Muscle of leg (tissue), 11 donors: ENCODE measurements around the gene STXBP5. TPM values are rescaled to one million over a fixed set of nuclear protein-coding genes. Genes with fewer than 3 reads are reported as not detected.

ENCODE experiments used
- DNase-seq: peaks from one replicate; pipeline ENCODE4 v3.0.0; 2013
- H3K27ac ChIP-seq: one replicate; pipeline ENCODE4 v1.5.1; 2013; ENCODE audit warnings: mild to moderate bottlenecking, low read length, control low read depth
- H3K27me3 ChIP-seq: one replicate; pipeline ENCODE4 v1.6.1; 2013; ENCODE audit warnings: low read length; ENCODE audit not compliant: control insufficient read depth, insufficient read depth
- H3K36me3 ChIP-seq: one replicate; pipeline ENCODE4 v1.6.1; 2013; ENCODE audit warnings: low read length; ENCODE audit not compliant: control insufficient read depth, insufficient read depth
- H3K4me1 ChIP-seq: one replicate; pipeline ENCODE4 v1.6.1; 2013; ENCODE audit warnings: low read length; ENCODE audit not compliant: control insufficient read depth, insufficient read depth
- H3K4me3 ChIP-seq: one replicate; pipeline ENCODE4 v1.5.1; 2013; ENCODE audit warnings: low read length, control low read depth
- H3K9me3 ChIP-seq: replicated peaks from 2 replicates; pipeline ENCODE4 v1.6.1; 2013; ENCODE audit warnings: low read depth, low read length; ENCODE audit not compliant: control insufficient read depth
- WGBS: methylation state at CpG from one replicate; pipeline ENCODE4 v1.1.5; 2013; ENCODE audit warnings: missing lambda C conversion rate; ENCODE audit not compliant: insufficient coverage; 5-methylcytosine and 5-hydroxymethylcytosine counted together
- polyA plus RNA-seq, 8 donors: library from polyadenylated mRNA; unstranded; fragments of 120-200 nt; gene quantifications; one replicate each; pipeline versions ENCODE4 v1.2.1 to v1.2.3, GENCODE V29; 2013; ENCODE audit warnings: inconsistent platforms in 1 of 8, low replicate concordance in 1 of 8; ENCODE audit not compliant: insufficient read length in 8 of 8, insufficient read depth in 1 of 8
- total RNA-seq: library from RNA; stranded (reverse); fragments of 120-200 nt; gene quantifications from one replicate; pipeline ENCODE4 v1.2.4, GENCODE V29; 2013

STXBP5 gene
- total and polyA plus RNA-seq, 9 donors, result 9.8 to 15.7 (median 11.5) TPM

DNA sequence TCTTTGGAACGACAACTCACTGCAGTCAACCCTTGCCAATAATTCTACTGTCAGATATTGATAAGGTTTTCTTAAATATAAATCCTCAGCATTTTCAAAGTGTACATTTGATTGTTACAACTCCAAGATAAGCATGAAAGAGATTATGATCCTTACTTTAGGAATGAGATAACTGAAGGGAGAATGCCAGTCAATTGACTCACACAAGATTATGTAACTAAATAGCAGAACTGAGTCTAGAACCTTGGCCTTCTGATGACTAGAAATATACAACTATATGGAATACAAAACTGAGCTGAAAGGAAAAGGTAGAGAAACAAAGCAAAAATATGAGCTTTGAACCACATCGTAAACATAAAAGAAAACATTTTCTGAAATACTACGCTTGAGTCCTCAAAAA is 26.9 kb upstream of the STXBP5 start:
- no peaks in the 10 kb centered on the region for H3K36me3 ChIP-seq
- no peaks in the 10 kb centered on the region for H3K4me1 ChIP-seq
- no CpG with 5 or more reads among the region's 3 CpGs for WGBS
- no peak overlapping the region for H3K4me3 ChIP-seq
- H3K27ac ChIP-seq, result no peak overlapping the region
- no peaks in the 10 kb centered on the region for H3K27me3 ChIP-seq
- no peak for DNase-seq
- no peaks in the 10 kb centered on the region for H3K9me3 ChIP-seq

- Histone ChIP-seq H3K4me1 (no peaks in the 10 kb centered on the region), H3K27ac (no peak overlapping the region), H3K9me3 (no peaks in the 10 kb centered on the region), H3K36me3 (no peaks in the 10 kb centered on the region), H3K4me3 (no peak overlapping the region), H3K27me3 (no peaks in the 10 kb centered on the region)
- DNase-seq, result no peak
Measured at GRCh38 chr6:147178355-147178754, 25.9 kb upstream of the STXBP5 start.

DNA sequence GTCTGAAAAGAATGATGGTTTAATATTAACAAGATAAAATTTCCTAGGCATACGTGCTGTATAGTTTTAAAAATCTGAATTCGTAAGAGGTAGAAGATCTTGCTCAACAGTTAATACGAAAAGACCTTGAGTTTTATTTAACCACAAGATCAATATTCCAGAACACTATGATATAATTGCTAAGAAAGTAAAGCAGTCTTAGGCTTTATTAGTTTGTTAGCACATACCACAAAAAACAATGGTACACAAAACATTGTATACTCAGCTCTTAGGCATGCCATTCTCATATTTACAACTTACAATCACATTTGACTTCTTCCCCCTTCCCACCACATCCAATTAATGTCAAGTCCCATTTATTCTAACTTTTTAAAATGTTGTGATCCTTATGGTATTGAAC is 24.4 kb upstream of the STXBP5 start:
- H3K4me1 ChIP-seq, result no peaks in the 10 kb centered on the region
- H3K27ac ChIP-seq, result no peak overlapping the region
- no peak overlapping the region for H3K4me3 ChIP-seq
- no peak for DNase-seq
- no CpG with 5 or more reads among the region's 3 CpGs for WGBS
- H3K27me3 ChIP-seq, result no peaks in the 10 kb centered on the region
- H3K9me3 ChIP-seq, result no peaks in the 10 kb centered on the region
- H3K36me3 ChIP-seq, result no peaks in the 10 kb centered on the region

DNA sequence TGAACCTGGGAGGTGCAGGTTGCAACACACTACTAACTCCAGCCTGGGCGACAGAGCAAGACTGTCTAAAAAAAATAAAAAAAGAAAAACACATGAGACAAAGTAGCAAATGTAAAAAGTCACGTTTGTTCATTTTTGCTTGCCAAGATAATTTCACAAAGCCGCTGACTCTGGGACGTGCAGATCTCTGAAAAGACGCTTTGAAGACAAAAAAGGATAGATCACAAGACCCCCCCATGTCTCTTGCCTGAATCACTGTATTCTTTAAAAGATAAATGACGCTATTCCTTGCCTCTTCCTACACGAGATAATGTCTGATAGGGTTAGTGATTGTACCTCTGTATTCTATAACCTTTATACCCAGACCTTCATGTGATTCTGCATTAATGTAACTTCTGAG is 23.3 kb upstream of the STXBP5 start:
- 87% methylated on average over 4 of the region's 7 CpGs for WGBS

DNA sequence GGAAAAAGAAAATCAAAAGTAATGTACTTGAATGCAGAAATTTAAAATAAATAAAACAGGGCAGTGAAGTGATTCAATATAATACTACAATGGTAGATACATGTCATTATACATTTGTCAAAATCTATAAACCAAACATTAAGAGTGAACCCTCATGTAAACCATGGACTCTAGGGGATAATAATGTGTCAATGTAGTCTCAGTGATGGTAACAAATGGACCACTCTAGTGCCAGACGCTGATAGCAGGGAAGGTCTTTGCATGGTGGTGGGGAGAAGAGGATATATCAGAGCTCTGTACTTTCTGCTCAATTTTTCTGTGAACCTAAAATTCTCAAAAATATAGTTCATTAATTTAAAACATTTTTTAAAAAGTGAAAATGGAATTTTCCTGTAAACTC is 19.8 kb upstream of the STXBP5 start:
- no peak for DNase-seq
- Histone ChIP-seq H3K4me1 (no peaks in the 10 kb centered on the region), H3K27me3 (no peaks in the 10 kb centered on the region), H3K36me3 (no peaks in the 10 kb centered on the region), H3K4me3 (no peak overlapping the region), H3K9me3 (no peaks in the 10 kb centered on the region), H3K27ac (no peak overlapping the region)
- no CpG with 5 or more reads among the region's 1 CpG for WGBS

More for the DNA sequence above, 23.3 kb upstream of the STXBP5 start:
- H3K36me3 ChIP-seq, result no peaks in the 10 kb centered on the region
- no peak for DNase-seq
- no peaks in the 10 kb centered on the region for H3K4me1 ChIP-seq
- no peak overlapping the region for H3K27ac ChIP-seq
- H3K4me3 ChIP-seq, result no peak overlapping the region
- no peaks in the 10 kb centered on the region for H3K27me3 ChIP-seq
- H3K9me3 ChIP-seq, result no peaks in the 10 kb centered on the region

GRCh38 chr6:147185216-147185615 is 19.0 kb upstream of the STXBP5 start:
- no peak overlapping the region for H3K4me3 ChIP-seq
- H3K4me1 ChIP-seq, result no peaks in the 10 kb centered on the region

DNA sequence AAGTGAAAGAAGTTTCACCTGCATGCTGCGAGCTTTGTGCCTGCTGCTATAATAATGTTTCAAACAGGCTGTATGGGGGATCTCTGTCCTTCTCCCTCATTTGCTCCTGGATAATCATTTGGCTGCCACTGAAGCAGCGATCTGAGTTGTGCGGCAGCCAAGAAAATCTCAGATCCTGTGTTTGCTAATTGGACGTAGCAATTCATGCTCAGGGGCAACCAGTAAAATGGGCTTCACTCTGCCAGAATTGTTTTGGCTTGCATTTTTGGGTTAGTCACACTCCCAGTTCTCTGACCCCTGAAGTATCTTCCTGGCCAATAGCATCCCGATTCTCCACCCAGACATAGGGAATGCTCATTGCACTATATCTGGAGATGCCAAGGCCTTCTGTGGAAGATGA is 13.7 kb upstream of the STXBP5 start:
- Histone ChIP-seq H3K4me1 (no peaks in the 10 kb centered on the region), H3K4me3 (no peak overlapping the region), H3K36me3 (no peaks in the 10 kb centered on the region), H3K9me3 (no peaks in the 10 kb centered on the region), H3K27me3 (no peaks in the 10 kb centered on the region), H3K27ac (no peak overlapping the region)
- DNase-seq, result no peak
- WGBS, result 88% methylated on average over 3 of the region's 5 CpGs

More at GRCh38 chr6:147185216-147185615, 19.0 kb upstream of the STXBP5 start:
- Histone ChIP-seq H3K27me3 (no peaks in the 10 kb centered on the region), H3K36me3 (no peaks in the 10 kb centered on the region), H3K9me3 (no peaks in the 10 kb centered on the region), H3K27ac (no peak overlapping the region)
- WGBS, result 71% methylated on average over 1 of the region's 3 CpGs
- DNase-seq, result no peak

DNA sequence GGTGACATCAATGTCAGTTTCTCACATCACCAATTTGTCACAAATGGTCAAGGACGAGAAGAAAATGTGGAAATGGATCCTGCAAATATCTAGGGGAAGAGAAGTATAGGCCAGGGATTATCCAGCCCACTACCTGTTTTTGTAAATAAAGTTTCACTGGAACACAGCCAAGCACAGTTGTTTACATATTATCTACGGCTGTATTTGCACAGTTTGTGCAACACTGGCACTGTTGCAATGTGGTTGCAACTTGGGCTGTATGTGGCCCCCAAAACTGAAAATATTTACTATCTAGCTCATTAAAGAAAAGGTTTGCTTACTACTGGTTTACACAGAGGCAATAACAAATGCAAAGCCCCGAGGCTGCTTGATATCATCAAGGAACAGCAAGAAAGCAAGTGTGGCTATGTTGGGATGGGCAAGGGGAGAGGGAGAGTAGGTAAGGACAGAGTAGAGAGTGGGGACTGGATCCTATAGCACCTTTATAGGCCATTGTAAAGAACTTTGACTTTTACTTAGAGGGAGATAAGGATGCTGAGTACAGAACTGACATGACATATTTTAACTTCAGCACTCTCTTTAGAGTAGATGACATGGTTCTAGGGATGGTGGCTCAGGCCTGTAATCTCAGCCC is 11.8 kb upstream of the STXBP5 start:
- H3K27ac ChIP-seq, result no peak overlapping the region
- H3K4me1 ChIP-seq, result no peaks in the 10 kb centered on the region
- H3K4me3 ChIP-seq, result no peak overlapping the region
- no peaks in the 10 kb centered on the region for H3K36me3 ChIP-seq
- no peak for DNase-seq
- 71% methylated on average over 1 of the region's 3 CpGs for WGBS
- H3K27me3 ChIP-seq, result no peaks in the 10 kb centered on the region
- H3K9me3 ChIP-seq, result no peaks in the 10 kb centered on the region

DNA sequence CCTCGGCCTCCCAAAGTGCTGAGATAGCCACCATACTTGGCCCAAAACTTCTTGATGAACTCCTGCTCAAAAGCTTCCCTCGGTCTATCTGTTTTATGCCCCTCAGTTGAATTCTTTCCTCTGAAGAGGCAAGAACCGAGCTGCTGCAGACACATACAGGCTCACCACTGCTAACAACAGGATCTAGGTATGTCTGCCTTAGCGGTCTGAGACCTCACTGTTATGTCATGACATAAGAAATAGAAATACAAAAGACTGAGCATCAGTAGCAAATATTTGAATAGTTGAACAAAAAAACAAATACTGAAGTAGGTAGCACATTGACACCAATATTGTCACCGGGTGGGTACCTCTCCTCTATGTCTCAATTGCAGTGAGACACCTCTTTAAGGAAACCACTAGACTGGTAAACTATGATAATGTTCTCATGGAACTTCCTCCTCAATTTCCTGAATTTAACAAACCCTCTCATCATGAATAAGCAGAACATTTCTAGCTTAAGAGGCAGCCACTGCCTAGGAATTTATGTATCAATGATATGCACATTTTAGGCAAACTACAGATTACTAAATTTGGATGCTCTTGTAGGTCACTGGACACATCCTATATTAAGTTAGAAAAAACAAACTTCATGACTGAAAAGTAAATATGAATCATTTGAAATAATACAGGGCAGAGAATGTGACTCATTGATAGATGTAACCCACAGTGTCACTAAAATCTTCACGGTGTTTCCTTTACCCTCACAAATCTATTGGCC is 9.4 kb upstream of the STXBP5 start:
- no peak overlapping the region for H3K27ac ChIP-seq

DNA sequence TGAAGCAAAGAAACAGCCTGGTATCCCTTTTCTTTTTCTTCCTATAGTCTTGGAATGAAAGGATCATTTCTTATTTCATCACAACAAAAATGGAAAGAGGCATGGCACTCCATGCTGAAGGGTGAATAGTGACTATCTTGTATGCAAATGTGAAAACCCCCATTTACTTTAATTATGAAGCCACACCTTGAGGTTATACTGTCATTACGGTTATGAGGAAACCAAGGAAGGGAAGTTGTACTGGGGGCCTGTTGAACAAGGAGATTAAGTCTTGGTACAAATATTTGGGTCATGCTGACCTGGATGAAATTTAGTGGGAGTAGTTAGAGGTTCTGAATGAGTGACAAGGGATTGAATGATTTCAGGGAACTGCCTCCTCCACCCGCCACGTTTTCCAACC is 8.7 kb upstream of the STXBP5 start:
- no peak for DNase-seq
- no peaks in the 10 kb centered on the region for H3K9me3 ChIP-seq
- no peaks in the 10 kb centered on the region for H3K27me3 ChIP-seq
- no peaks in the 10 kb centered on the region for H3K36me3 ChIP-seq
- no peak overlapping the region for H3K27ac ChIP-seq
- no peaks in the 10 kb centered on the region for H3K4me1 ChIP-seq
- WGBS, result no CpG with 5 or more reads among the region's 3 CpGs
- H3K4me3 ChIP-seq, result no peak overlapping the region

More for the DNA sequence above, 9.4 kb upstream of the STXBP5 start:
- Histone ChIP-seq H3K36me3 (no peaks in the 10 kb centered on the region), H3K27me3 (no peaks in the 10 kb centered on the region), H3K4me1 (no peaks in the 10 kb centered on the region), H3K4me3 (no peak overlapping the region), H3K9me3 (no peaks in the 10 kb centered on the region)
- DNase-seq, result no peak
- 93% methylated on average over 3 of the region's 6 CpGs for WGBS
